ENCODE measurements around the gene AKR1C8. TPM values are rescaled to one million over a fixed set of nuclear protein-coding genes. Genes with fewer than 3 reads are reported as not detected.
A peak's percentile ranks its signal among the peaks of the same experiment; 100 is the strongest.
"Not testable (repeated sequence)": the region's sequence is repeated elsewhere in the genome, so short reads cannot be mapped to it uniquely, and the experiment has no call there.

Gene AKR1C8
- total RNA-seq, 1 experiment from 2014 or later, result 4.3 TPM

DNA sequence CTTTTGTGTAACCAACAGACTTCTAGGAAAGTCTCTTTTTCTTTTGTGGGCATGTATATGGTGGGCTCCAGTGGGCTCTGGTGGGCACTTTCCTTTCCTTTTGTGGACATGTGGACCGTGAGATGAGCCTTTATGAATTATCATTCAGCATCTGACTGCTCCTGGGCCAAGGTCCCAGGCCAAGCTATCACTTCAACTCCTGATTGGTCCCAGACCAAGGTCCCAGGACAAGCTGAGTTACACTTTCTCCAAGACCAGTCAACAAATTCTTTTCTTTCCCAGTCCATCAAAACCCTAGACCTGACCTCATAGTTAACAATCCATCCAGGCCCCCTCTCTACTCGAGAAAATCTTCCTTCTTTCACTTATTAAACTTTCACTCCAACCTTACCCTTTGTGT lies 1.0 kb downstream of the AKR1C8 start:
- in situ Hi-C loops (cut with HindIII; ENCODE audit: low pct_unique_long_range_greater_than_20kb, low sequenced_read_pairs), result no loop called here
- no peak for DNase-seq (ENCODE audit: low read depth)

DNA sequence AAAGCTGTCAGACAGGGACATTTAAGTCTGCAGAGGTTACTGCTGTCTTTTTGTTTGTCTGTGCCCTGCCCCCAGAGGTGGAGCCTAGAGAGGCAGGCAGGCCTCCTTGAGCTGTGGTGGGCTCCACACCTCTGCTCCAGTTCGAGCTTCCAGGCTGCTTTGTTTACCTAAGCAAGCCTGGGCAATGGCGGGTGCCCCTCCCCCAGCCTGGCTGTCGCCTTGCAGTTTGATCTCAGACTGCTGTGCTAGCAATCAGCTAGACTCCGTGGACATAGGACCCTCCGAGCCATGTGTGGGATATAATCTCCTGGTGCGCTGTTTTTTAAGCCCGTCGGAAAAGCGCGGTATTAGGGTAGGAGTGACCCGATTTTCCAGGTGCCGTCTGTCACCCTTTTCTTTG lies 4.4 kb downstream of the AKR1C8 start:
- in situ Hi-C loops (cut with HindIII; ENCODE audit: low pct_unique_long_range_greater_than_20kb, low sequenced_read_pairs); DNase-seq (ENCODE audit: low read depth): not testable (repeated sequence)

DNA sequence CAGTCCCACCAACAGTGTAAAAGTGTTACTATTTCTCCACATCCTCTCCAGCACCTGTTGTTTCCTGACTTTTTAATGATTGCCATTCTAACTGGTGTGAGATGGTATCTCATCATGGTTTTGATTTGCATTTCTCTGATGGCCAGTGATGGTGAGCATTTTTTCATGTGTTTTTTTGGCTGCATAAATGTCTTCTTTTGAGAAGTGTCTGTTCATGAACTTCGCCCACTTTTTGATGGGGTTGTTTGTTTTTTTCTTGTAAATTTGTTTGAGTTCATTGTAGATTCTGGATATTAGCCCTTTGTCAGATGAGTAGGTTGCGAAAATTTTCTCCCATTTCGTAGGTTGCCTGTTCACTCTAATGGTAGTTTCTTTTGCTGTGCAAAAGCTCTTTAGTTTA lies 9.4 kb downstream of the AKR1C8 start:
- DNase-seq (ENCODE audit: low read depth); in situ Hi-C loops (cut with HindIII; ENCODE audit: low pct_unique_long_range_greater_than_20kb, low sequenced_read_pairs): not testable (repeated sequence)

DNA sequence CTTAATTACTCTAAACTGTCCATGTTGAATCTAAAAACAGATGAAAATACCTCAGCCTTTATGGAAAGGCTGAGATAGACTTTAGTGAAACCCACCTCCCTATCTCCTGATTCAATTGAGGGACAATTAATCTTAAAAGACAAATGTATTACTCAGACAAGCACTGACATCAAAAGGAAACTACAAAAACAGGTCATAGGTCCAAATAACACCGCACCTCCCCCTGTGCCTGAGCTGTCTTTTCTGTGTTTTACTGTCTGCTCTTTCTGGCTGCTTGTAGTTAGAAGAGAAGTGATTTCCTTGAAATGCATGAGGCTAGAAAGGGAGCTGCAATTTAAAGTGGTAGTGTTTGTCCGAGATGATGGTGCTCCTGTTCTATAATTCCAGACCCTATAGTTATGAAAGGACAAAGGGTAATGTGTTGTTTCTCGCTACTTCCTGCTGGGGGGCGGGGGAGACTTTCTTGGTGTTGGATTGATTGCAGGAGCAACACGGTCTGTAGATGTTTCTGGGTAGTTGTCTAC lies 16.0 kb downstream of the AKR1C8 start:
- in situ Hi-C loops (cut with HindIII; ENCODE audit: low pct_unique_long_range_greater_than_20kb, low sequenced_read_pairs), result no loop called here
- no peak for DNase-seq (ENCODE audit: low read depth)

DNA sequence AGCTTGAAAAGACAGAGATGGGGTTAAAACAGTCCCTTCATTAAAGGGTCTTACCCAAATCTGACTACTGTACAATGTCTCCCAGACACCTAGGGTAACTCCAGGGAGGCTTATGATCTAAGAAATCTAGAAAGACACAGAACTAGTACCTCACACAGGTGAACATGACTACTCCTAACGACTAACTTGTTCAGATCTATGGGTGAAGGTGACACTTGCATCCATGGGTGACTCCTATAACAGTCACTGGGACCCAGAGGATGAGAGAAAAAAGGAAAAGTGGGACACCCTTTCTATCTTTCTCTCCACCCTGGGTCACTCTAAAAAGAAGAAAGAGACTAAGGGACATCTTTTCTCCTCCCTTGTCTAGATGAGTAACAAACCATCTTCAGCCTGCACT lies 19.2 kb downstream of the AKR1C8 start:
- in situ Hi-C loops (cut with HindIII; ENCODE audit: low pct_unique_long_range_greater_than_20kb, low sequenced_read_pairs), result no loop called here

DNA sequence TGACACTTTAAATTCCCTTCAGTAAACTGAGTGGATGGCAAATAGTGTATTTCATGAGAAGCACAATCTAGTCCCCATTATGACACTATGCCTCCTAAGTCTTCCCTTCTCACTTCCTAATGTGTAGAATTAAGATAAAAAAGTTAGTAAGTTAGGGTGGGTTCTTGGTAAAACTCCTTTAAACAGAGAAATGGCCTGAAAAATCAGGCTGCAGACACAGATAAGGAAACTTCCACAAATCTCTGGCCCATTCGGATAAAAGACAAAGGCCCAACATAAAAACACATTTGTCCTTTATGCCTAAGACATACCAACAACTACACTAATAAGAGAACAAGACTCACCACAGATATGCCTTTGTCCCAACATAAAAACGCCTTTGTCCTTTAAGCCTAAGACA lies 21.5 kb downstream of the AKR1C8 start:
- in situ Hi-C loops (cut with HindIII; ENCODE audit: low pct_unique_long_range_greater_than_20kb, low sequenced_read_pairs), result no loop called here
- DNase-seq (ENCODE audit: low read depth), result no peak

More for the DNA sequence above, 19.2 kb downstream of the AKR1C8 start:
- DNase-seq (ENCODE audit: low read depth), result peak; percentile 32

DNA sequence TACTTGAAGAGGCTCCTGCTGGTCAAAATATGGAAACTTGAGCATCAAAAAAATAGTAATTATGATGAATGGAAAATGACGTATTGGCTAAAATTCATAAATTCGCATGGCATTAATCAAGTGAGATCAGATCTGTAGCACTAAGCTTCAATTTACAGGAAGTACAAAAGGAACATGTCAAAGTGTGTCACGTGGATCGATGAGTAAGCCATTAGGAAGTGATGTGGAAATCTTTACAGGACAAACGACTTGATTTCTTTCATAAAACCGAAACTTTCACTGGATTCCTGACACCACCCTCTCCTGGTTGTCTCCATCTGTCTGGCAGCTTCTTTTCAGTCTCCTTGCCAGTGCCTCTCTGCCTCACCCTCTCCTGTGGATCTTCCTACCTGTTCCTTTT lies 25.8 kb downstream of the AKR1C8 start:
- in situ Hi-C loops (cut with HindIII; ENCODE audit: low pct_unique_long_range_greater_than_20kb, low sequenced_read_pairs), result no loop called here
- DNase-seq (ENCODE audit: low read depth), result no peak

DNA sequence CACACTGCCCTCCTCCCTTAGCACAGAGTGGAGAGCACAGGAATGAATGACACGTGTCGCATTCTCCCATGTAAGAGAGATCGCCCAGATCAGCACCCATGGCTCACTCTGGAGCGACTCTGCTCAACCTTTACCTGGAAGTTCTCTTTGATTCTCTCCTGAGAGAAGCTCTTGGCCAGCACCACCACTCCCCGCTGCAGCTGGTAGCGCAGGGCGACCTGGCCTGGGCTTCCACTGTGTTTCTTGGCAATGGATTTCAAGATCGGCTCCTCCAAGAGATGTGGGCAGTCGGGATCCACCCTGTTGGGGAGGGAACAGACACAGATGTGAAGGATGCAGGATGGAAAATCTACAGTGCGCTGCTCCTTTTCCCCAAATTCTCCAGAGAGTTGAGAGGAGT lies 27.4 kb downstream of the AKR1C8 start:
- in situ Hi-C loops (cut with HindIII; ENCODE audit: low pct_unique_long_range_greater_than_20kb, low sequenced_read_pairs), result no loop called here
- DNase-seq (ENCODE audit: low read depth), result no peak

DNA sequence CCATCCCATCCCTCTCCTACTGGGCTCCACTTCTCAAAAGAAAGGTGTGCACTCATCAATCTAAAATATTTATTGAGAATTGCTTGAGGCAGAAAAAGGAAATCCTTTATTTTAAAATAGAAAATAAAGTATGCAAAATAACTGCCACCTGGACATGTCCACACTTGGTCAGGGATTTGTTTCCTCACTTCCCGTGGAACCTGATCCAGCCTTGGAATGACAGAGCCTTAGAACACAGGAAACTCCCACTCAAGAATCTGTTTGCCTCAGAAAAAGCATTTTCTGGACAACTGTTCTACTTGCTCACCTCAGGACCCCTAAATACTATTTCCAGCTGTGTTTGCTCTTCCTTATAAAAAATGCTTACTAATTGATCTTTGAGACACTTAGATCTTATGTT lies 29.0 kb downstream of the AKR1C8 start:
- DNase-seq (ENCODE audit: low read depth), result no peak
- in situ Hi-C loops (cut with HindIII; ENCODE audit: low pct_unique_long_range_greater_than_20kb, low sequenced_read_pairs), result no loop called here

DNA sequence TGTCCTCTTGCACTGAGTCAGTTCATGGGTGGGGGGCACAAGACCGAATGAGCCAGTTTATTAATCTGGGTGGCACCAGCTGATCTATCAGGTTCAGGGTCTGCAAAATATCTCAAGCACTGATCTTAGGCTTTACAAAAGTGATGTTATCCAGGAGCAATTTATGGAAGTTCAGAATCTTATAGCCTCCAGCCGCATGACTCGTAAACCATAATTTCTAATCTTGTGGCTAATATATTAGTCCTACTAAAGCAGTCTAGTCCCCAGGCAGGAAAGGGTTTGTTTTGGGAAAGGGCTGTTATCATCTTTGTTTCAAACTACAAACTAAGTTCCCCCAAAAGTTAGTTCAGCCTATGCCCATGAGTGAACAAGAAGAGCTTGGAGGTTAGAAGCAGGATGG lies 33.9 kb downstream of the AKR1C8 start:
- DNase-seq (ENCODE audit: low read depth), result no peak
- in situ Hi-C loops (cut with HindIII; ENCODE audit: low pct_unique_long_range_greater_than_20kb, low sequenced_read_pairs), result no loop called here

DNA sequence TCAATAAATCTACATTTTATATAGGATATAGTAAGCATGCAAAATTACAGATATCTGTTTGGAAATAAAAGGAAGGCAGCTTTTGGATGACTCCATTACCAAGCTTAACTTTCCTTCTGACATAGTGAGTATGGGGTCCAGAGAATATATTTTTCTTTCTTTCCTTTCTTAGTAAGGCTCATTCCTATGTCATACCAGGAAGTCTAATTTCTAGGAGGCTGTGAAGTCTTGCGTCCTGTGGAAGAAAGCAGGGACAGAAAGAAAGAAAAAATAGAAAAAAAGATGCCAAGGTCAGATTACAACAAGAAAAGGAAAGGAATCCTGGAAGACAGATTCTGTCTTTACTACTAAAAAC lies 36.3 kb downstream of the AKR1C8 start:
- no peak for DNase-seq (ENCODE audit: low read depth)
- in situ Hi-C loops (cut with HindIII; ENCODE audit: low pct_unique_long_range_greater_than_20kb, low sequenced_read_pairs), result no loop called here

DNA sequence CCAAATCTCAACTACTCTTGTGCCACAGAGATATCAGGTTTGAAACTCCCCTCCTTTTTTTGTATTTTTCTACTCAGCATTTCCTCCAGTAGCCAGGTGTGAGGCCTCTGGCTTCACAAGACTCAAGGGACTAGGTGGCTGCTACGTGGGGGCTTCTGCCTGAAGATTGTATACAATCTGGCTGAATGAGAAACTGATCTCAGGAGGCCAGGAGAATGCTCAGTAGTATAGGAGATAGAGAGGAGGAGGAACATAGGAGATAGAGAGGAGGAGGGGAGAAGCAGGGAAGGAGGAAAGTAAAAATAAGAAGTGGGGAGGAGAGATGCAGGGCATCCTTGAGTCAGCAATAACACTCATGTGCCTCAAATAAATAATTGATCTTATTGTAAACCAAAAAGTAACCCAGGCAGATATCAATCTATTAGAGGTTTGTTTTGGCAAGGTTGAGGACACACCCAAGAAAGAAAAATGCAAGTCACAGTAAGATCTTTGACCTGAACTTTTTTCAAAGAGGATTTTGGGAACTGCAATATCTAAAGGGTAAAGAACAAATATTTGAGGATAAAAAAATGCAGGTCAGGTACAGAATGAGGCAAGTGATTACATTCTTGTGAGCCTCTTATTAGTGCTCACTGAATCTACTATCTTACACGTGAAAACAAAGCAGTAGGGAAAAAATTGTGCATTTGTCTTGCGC lies 36.8 kb downstream of the AKR1C8 start:
- DNase-seq (ENCODE audit: low read depth), result peak; percentile 54
- in situ Hi-C loops (cut with HindIII; ENCODE audit: low pct_unique_long_range_greater_than_20kb, low sequenced_read_pairs), result no loop called here

DNA sequence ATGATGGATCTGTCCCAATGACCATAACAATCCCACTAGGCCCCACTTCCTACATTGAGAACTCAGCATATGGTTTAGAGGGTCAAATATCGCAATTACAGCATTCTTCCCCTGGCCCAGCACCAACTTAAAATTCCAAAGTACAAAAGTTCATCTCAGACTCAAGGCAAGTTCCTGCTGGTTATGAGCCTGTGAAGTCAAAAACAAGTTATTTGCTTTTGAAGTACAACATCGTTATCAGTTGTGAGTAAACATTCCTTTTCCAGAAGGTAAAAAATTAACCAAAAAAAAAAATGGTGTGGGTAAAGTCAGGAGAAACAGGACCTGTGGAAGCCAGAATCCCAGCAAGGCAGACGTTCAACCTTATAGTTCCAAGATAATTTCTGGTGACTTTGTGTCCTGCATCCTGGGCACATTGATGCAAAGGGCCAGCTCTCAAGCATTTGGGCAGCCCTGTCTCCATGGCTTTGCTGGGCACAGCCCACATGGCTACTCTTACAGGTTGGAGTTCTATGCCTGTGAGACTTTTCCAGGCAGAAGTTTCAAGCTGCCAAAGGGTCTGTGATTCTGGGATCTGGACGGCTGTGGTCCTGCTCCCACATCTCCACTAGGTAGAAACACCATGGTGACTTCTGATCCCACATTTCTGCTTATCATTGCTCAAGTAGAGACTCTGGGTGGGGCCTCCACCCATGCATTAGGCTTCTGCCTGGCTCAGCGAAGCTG lies 37.5 kb downstream of the AKR1C8 start:
- in situ Hi-C loops (cut with HindIII; ENCODE audit: low pct_unique_long_range_greater_than_20kb, low sequenced_read_pairs), result no loop called here
- peak; percentile 18 for DNase-seq (ENCODE audit: low read depth)

DNA sequence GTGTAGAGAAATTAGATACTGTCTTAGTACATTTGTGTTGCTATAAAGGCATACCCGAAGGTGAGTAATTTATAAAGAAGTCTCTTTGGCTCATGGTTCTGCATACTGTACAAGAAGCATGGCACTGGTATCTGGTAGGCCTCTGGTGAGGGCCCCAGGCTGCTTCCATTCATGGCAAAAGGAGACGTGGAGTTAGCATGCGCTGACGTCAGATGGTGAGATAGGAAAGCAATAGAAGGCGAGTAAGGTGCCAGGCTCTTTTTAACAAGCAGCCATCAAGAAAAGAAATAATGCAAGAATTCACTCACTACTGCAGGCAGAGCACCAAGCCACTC lies 38.1 kb downstream of the AKR1C8 start:
- in situ Hi-C loops (cut with HindIII; ENCODE audit: low pct_unique_long_range_greater_than_20kb, low sequenced_read_pairs), result no loop called here
- DNase-seq (ENCODE audit: low read depth), result no peak

DNA sequence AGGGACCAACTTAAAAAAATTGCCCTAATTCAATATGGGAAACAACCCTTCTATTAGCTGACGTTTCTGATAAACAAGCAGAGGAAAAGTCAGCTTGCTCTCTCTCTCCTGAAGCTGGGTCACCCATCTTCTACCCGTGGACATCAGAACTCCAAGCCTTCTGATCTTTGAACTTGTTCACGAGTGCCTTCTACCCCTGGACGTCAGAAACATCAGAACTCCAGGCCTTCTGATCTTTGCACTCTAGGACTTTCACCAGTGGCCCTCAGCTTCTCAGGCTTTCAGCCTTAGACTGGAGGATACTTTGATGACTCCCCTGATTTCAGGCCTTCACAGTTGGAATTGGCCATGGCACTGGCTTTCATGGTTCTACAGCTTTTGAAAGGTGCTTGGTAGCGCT lies 41.8 kb downstream of the AKR1C8 start:
- in situ Hi-C loops (cut with HindIII; ENCODE audit: low pct_unique_long_range_greater_than_20kb, low sequenced_read_pairs), result no loop called here
- DNase-seq (ENCODE audit: low read depth), result no peak

DNA sequence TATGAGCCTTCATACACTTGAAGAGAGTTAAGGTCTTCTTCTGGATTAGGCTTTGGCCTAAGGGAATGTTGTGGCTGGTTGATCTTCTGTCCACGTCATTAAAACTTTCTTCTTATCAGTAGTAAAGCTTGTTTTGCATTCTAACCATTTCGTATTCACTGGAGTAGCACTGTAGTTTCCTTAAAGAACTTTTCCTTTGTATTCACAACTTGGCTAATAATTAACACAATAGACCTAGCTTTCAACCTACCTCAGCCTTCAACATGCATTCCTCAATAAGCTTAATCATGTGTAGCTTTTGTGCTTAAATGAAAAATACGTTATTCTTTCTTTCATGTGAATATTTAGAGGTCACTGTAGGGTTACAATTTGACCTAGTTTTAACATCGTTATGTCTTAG lies 42.8 kb downstream of the AKR1C8 start:
- peak; percentile 77 for DNase-seq (ENCODE audit: low read depth)
- in situ Hi-C loops (cut with HindIII; ENCODE audit: low pct_unique_long_range_greater_than_20kb, low sequenced_read_pairs), result no loop called here

DNA sequence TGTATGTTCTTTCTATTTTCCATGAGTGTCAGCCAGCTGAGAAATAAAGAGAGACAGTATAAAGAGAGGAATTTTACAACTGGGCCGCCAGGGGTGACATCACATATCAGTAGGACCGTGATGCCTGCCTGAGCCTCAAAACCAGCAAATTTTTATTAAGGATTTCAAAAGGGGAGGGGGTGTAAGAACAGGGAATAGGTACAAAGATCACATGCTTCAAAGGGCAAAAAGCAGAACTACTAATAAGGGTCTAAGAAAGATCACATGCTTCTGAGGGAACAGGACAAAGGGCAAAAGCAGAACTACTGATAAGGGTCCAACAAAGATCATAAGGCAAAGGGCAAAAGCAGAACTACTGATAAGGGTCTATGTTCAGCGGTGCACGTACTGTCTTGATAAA lies 47.3 kb downstream of the AKR1C8 start:
- in situ Hi-C loops (cut with HindIII; ENCODE audit: low pct_unique_long_range_greater_than_20kb, low sequenced_read_pairs); DNase-seq (ENCODE audit: low read depth): not testable (repeated sequence)

DNA sequence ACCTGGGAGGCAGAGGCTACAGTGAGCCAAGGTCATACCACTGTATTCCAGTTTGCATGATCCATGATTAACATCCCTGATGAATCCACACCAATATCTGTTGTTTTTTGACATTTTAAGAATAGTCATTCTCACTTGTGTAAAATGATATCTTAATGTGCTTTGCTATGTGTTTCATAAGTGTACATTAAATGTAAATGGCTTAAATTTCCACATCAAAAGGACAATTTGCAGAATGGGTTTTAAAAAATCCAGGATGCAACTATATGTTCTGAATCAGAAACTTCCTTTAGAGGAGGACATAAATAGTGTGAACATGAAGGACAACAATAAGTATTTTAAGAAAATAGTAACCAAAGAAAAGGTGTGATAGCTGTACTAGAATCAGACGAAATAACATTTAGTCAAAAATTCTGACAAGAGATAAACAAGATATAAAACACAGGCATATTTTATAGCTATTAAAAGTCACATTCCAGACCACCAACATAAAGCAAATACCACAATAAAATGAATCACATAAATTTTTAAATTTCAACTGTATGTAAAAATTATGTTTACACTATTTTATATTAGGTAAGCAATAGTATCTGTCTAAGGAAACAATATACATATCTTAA lies 48.4 kb downstream of the AKR1C8 start:
- in situ Hi-C loops (cut with HindIII; ENCODE audit: low pct_unique_long_range_greater_than_20kb, low sequenced_read_pairs), result no loop called here

DNA sequence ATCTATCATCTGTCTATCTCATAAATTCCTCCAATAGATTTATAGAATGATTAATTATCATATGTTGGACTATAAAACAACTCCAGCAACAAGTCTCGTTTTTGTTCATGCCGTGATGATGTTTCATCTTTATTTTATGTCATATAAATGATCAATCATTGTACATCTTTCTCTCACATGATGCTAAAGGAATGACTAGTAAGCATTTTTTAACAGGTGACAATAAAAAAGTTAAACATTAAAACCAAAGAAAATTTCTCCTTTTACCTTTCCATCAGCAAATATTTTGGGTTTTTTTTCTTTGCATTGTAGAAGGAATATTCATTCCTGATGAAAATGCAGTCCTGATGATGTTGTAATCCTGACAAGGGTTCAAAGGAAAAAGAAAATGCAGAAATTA lies 49.4 kb downstream of the AKR1C8 start:
- in situ Hi-C loops (cut with HindIII; ENCODE audit: low pct_unique_long_range_greater_than_20kb, low sequenced_read_pairs), result no loop called here
- DNase-seq (ENCODE audit: low read depth), result no peak

More for the DNA sequence above, 48.4 kb downstream of the AKR1C8 start:
- DNase-seq (ENCODE audit: low read depth), result no peak
